Colonic mucosa (tissue), 4 donors: ENCODE data around the gene PDE4A. TPM values are rescaled to one million over a fixed set of nuclear protein-coding genes. Genes with fewer than 3 reads are reported as not detected.

Experiments
- DNase-seq: peaks from one replicate; pipeline ENCODE4 v3.0.0-alpha.2; 2020
- H3K27ac ChIP-seq: fragments of 200-600 bp; one replicate; pipeline ENCODE4 v1.8.0; 2021
- H3K27me3 ChIP-seq: fragments of 200-600 bp; one replicate; pipeline ENCODE4 v1.8.0; 2021
- H3K36me3 ChIP-seq: fragments of 200-600 bp; one replicate; pipeline ENCODE4 v1.8.0; 2021
- H3K4me1 ChIP-seq: fragments of 200-600 bp; one replicate; pipeline ENCODE4 v1.8.0; 2021; ENCODE audit warnings: mild to moderate bottlenecking
- H3K4me3 ChIP-seq: fragments of 200-600 bp; one replicate; pipeline ENCODE4 v1.8.0; 2021
- H3K9ac ChIP-seq, 2 donors: one replicate each; pipeline ENCODE4 v1.7.0; 2013; ENCODE audit warnings: control low read depth in 2 of 2, low read depth in 2 of 2, low read length in 2 of 2
- H3K9me3 ChIP-seq: fragments of 200-600 bp; one replicate; pipeline ENCODE4 v1.8.0; 2021
- CTCF ChIP-seq: fragments of 200-600 bp; IDR thresholded peaks from one replicate; pipeline ENCODE4 v1.8.0; 2022; ENCODE audit warnings: antibody characterized with exemption, mild to moderate bottlenecking
- intact Hi-C: fragments of 100-400 bp; cut with DNase I; formaldehyde crosslinking; loops from one replicate; pipeline ENCODE4 v1.14.1; 2022
- total RNA-seq, 2 donors: library from RNA; stranded (reverse); fragmentation: NEBNext Ultra II Directional in 1 of 2; extraction: Animal tissue kit (Norgen Biotek cat#: 25700) in 1 of 2; gene quantifications; one replicate each; pipeline ENCODE4 v1.2.1, GENCODE V29; 2021
- donor health status: healthy.
- donor health status: DM: no; HTN: no; CAD: no.
- donor health status: DM: no; HTN: no; CAD: no.

Gene PDE4A
- total RNA-seq, 2 donors from 2014 or later: 8.6 to 13.8 TPM

GRCh38 chr19:10416380-10417257, 3.7 kb upstream of the PDE4A start:
- Histone ChIP-seq H3K4me3 (peak overlapping the region; percentile 35), H3K4me1 (peaks cover 7% of the 10 kb centered on the region), H3K9me3 (no peaks in the 10 kb centered on the region), H3K36me3 (no peaks in the 10 kb centered on the region), H3K27me3 (peaks cover 44% of the 10 kb centered on the region), H3K9ac (peak overlapping the region in 1 of 2 donors; percentile 51), H3K27ac (no peak overlapping the region)
- peak; percentile 93 for TF ChIP-seq CTCF
- intact Hi-C loops: no loop called here
- DNase-seq: peak; percentile 84

- H3K27me3 ChIP-seq: peaks cover 54% of the 10 kb centered on the region
Measured at GRCh38 chr19:10417541-10418234, 2.6 kb upstream of the PDE4A start.

GRCh38 chr19:10418235-10418484, 2.2 kb upstream of the PDE4A start:
- intact Hi-C loops: no loop called here
- no peak overlapping the region for H3K4me3 ChIP-seq
- TF ChIP-seq CTCF: no peak
- H3K9ac ChIP-seq: no peak overlapping the region
- no peak overlapping the region for H3K27ac ChIP-seq
- no peaks in the 10 kb centered on the region for H3K36me3 ChIP-seq
- H3K4me1 ChIP-seq: peaks cover 7% of the 10 kb centered on the region
- peaks cover 58% of the 10 kb centered on the region for H3K27me3 ChIP-seq
- no peaks in the 10 kb centered on the region for H3K9me3 ChIP-seq
- DNase-seq: no peak

More at GRCh38 chr19:10417541-10418234, 2.6 kb upstream of the PDE4A start:
- intact Hi-C loops: no loop called here
- no peak for DNase-seq
- Histone ChIP-seq H3K4me3 (no peak overlapping the region), H3K9ac (peak overlapping the region in 1 of 2 donors; percentile 24), H3K4me1 (peaks cover 7% of the 10 kb centered on the region), H3K9me3 (no peaks in the 10 kb centered on the region), H3K36me3 (no peaks in the 10 kb centered on the region), H3K27ac (no peak overlapping the region)
- TF ChIP-seq CTCF: no peak

- Histone ChIP-seq H3K9ac (no peak overlapping the region), H3K27me3 (peaks cover 58% of the 10 kb centered on the region), H3K4me3 (no peak overlapping the region), H3K36me3 (no peaks in the 10 kb centered on the region), H3K4me1 (peaks cover 7% of the 10 kb centered on the region), H3K27ac (no peak overlapping the region), H3K9me3 (no peaks in the 10 kb centered on the region)
- intact Hi-C loops: no loop called here
- DNase-seq: no peak
- TF ChIP-seq CTCF: no peak
Measured at GRCh38 chr19:10418485-10419199, 1.7 kb upstream of the PDE4A start.

- Histone ChIP-seq H3K9ac (no peak overlapping the region), H3K4me3 (no peak overlapping the region), H3K27me3 (peaks cover 58% of the 10 kb centered on the region), H3K36me3 (no peaks in the 10 kb centered on the region), H3K9me3 (no peaks in the 10 kb centered on the region), H3K4me1 (peaks cover 11% of the 10 kb centered on the region), H3K27ac (no peak overlapping the region)
- intact Hi-C loops: no loop called here
- no peak for TF ChIP-seq CTCF
- DNase-seq: no peak
Measured at GRCh38 chr19:10419200-10419645, 1.1 kb upstream of the PDE4A start.
